ENCODE measurements around the gene DBF4B. TPM values are rescaled to one million over a fixed set of nuclear protein-coding genes. Genes with fewer than 3 reads are reported as not detected.

DBF4B gene
- total and polyA plus RNA-seq, 4 donors, result 0.88 to 12.1 (median 4.1) TPM

DNA sequence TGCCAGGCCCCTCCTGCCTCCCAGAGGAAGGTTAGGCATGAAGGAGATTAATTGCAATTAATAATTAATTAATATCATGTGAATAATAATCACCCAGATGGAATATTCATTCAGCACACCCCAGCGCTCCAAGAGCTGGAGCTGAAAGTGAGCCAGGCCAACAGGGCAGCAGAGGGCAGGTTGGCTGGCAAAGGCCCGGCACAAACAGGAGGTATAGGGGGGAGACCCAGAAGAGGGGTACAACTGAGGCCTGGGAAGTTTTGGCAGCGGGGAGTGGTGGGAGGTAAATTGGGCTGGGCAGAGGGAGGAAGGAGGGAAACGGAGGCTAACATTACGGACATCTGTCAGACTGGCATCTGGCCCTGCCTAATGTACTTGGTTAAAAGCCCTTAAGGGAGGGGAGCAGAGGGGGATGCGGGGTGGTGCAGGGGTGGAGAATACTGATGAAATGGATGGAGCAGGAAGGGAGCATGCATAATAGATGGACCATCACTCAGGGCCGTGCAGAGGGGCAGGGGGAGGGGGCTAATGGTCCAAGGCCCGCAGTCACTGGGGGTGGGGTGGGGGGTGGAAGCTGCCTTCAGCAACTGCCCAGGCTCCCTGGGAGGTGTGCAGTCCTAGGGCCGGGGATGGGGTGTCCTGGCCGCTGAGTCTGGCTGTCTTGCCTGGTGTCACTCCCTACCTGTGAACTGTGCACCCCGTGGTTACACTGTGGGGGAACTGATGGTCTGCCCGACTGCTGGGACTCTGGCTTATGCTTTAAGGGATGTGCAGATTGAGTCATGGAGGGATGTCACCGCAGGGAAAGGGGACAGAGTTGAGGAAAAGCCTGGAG is 52.2 kb downstream of the DBF4B start:
- 79 to 82% methylated on average over 12 to 13 of the region's 13 CpGs for WGBS, 2 donors
- ATAC-seq (ENCODE audit: low FRiP score) (no peak), DNase-seq (no peak)
- Histone ChIP-seq H3K27ac (ENCODE audit: low read depth in 1 of 2, low read length in 2 of 2) (no peak overlapping the region), H3K36me3 (ENCODE audit: control insufficient read depth in 1 of 2, insufficient read depth in 2 of 2, low read length in 1 of 2) (no peaks in the 10 kb centered on the region), H3K27me3 (ENCODE audit: control insufficient read depth in 1 of 2, insufficient read depth in 2 of 2, low read length in 1 of 2) (no peaks in the 10 kb centered on the region), H3K4me3 (ENCODE audit: low read length in 2 of 2) (no peak overlapping the region), H3K9me3 (ENCODE audit: control insufficient read depth, low read length) (no peaks in the 10 kb centered on the region), H3K4me1 (ENCODE audit: control insufficient read depth in 1 of 2, insufficient read depth in 2 of 2, low read length in 2 of 2) (no peaks in the 10 kb centered on the region)
- intact Hi-C loops (cut with DNase I), result no loop called here

GRCh38 chr17:44761932-44762810 is 53.7 kb downstream of the DBF4B start:
- 71 to 74% methylated on average over 17 of the region's 17 CpGs for WGBS, 2 donors
- no peaks in the 10 kb centered on the region for H3K4me1 ChIP-seq (ENCODE audit: control insufficient read depth in 1 of 2, insufficient read depth in 2 of 2, low read length in 2 of 2)
- no peaks in the 10 kb centered on the region for H3K36me3 ChIP-seq (ENCODE audit: control insufficient read depth in 1 of 2, insufficient read depth in 2 of 2, low read length in 1 of 2)
- H3K4me3 ChIP-seq (ENCODE audit: low read length in 2 of 2), result no peak overlapping the region
- H3K27ac ChIP-seq (ENCODE audit: low read depth in 1 of 2, low read length in 2 of 2), result no peak overlapping the region
- no peak for ATAC-seq (ENCODE audit: low FRiP score)
- no peaks in the 10 kb centered on the region for H3K27me3 ChIP-seq (ENCODE audit: control insufficient read depth in 1 of 2, insufficient read depth in 2 of 2, low read length in 1 of 2)
- intact Hi-C loops (cut with DNase I), result no loop called here
- no peak for DNase-seq
- H3K9me3 ChIP-seq (ENCODE audit: control insufficient read depth, low read length), result no peaks in the 10 kb centered on the region

DNA sequence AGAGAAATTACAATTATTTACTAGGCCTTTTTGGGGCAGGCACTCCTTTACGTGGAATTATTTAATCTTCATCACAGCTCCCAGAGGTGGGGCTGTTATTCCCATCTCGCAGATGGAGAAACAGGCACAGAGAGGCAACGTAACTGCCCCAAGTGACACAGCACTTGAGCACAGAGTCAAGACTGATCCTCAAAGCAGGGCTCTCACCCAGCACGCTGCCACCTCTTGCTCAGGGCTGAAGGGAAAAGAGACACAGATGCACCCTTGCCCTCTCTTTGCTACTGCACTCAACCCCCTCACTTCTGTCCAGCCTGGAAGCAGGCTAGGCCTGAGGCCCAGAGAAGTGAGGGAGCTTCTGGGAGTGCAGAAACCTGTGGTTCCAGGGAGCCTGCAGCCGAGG is 54.7 kb downstream of the DBF4B start:
- DNase-seq (no peak), ATAC-seq (ENCODE audit: low FRiP score) (no peak)
- Histone ChIP-seq H3K9me3 (ENCODE audit: control insufficient read depth, low read length) (no peaks in the 10 kb centered on the region), H3K4me1 (ENCODE audit: control insufficient read depth in 1 of 2, insufficient read depth in 2 of 2, low read length in 2 of 2) (no peaks in the 10 kb centered on the region), H3K4me3 (ENCODE audit: low read length in 2 of 2) (no peak overlapping the region), H3K27ac (ENCODE audit: low read depth in 1 of 2, low read length in 2 of 2) (no peak overlapping the region), H3K36me3 (ENCODE audit: control insufficient read depth in 1 of 2, insufficient read depth in 2 of 2, low read length in 1 of 2) (no peaks in the 10 kb centered on the region), H3K27me3 (ENCODE audit: control insufficient read depth in 1 of 2, insufficient read depth in 2 of 2, low read length in 1 of 2) (no peaks in the 10 kb centered on the region)
- intact Hi-C loops (cut with DNase I), result no loop called here
- 75 to 89% methylated on average over 5 of the region's 5 CpGs for WGBS, 2 donors

DNA sequence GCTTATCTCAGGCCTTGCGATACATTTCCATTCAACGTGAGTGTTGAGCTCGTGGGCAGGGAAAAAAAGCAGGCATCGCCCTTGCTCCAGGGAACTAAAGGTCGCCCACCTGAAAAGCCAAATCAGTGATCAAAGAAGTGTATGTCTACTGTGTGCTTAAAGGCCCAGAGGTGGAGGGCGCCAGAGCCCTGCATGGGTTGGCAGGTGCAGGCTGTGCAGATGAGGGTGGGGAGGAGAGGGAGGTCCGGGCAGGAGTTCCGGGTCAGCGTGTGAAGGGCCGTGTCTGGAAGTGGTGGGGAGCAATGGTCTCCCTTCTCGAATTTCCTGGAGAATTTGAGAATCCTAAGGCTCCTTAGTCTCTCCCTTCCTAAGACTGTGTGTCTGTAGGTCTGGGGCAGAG is 57.5 kb downstream of the DBF4B start:
- Histone ChIP-seq H3K4me3 (ENCODE audit: low read length in 2 of 2) (no peak overlapping the region), H3K36me3 (ENCODE audit: control insufficient read depth in 1 of 2, insufficient read depth in 2 of 2, low read length in 1 of 2) (no peaks in the 10 kb centered on the region), H3K27ac (ENCODE audit: low read depth in 1 of 2, low read length in 2 of 2) (no peak overlapping the region), H3K4me1 (ENCODE audit: control insufficient read depth in 1 of 2, insufficient read depth in 2 of 2, low read length in 2 of 2) (no peaks in the 10 kb centered on the region), H3K9me3 (ENCODE audit: control insufficient read depth, low read length) (no peaks in the 10 kb centered on the region), H3K27me3 (ENCODE audit: control insufficient read depth in 1 of 2, insufficient read depth in 2 of 2, low read length in 1 of 2) (no peaks in the 10 kb centered on the region)
- no peak for DNase-seq
- intact Hi-C loops (cut with DNase I), result no loop called here
- no peak for ATAC-seq (ENCODE audit: low FRiP score)
- 73 to 77% methylated on average over 11 of the region's 11 CpGs for WGBS, 2 donors

DNA sequence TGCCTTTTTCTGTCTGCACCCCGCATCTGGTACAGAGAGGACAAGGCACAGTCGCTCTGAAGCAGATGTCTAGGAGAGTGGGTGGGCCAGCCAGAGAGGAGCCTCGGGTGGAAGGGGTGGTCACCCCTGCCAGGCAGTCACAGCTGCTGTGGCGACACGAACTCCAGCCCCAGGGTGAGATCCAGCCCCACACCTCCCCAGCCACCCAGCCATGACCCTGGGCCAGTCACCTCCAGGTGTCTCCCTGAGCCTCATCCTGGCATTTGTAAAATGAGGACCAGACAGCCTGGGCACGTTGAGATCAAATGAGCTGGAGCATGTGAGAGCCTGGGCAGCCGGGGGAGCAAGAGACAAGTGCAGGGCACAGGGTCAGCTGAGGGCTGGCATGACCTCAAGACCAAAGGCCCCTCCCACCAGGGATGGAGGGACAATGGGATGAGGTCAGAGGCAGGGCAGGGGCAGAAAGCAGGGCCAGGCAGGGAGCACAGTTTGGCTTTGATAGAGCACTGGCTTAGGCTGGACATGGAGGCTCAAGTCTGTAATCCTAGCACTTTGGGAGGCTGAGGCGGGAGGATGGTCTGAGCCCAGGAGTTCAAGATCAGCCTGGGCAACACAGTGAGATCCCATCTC is 58.1 kb downstream of the DBF4B start:
- Histone ChIP-seq H3K9me3 (ENCODE audit: control insufficient read depth, low read length) (no peaks in the 10 kb centered on the region), H3K36me3 (ENCODE audit: control insufficient read depth in 1 of 2, insufficient read depth in 2 of 2, low read length in 1 of 2) (no peaks in the 10 kb centered on the region), H3K27ac (ENCODE audit: low read depth in 1 of 2, low read length in 2 of 2) (no peak overlapping the region), H3K4me1 (ENCODE audit: control insufficient read depth in 1 of 2, insufficient read depth in 2 of 2, low read length in 2 of 2) (no peaks in the 10 kb centered on the region), H3K4me3 (ENCODE audit: low read length in 2 of 2) (no peak overlapping the region), H3K27me3 (ENCODE audit: control insufficient read depth in 1 of 2, insufficient read depth in 2 of 2, low read length in 1 of 2) (no peaks in the 10 kb centered on the region)
- 53 to 58% methylated on average over 8 of the region's 8 CpGs for WGBS, 2 donors
- no peak for ATAC-seq (ENCODE audit: low FRiP score)
- intact Hi-C loops (cut with DNase I), result no loop called here
- no peak for DNase-seq

GRCh38 chr17:44767493-44767892 is 59.0 kb downstream of the DBF4B start:
- DNase-seq (no peak), ATAC-seq (ENCODE audit: low FRiP score) (no peak)
- H3K4me3 ChIP-seq (ENCODE audit: low read length in 2 of 2), result no peak overlapping the region
- H3K4me1 ChIP-seq (ENCODE audit: control insufficient read depth in 1 of 2, insufficient read depth in 2 of 2, low read length in 2 of 2), result no peaks in the 10 kb centered on the region
- WGBS, 2 donors, result 63% methylated on average over 4 of the region's 4 CpGs
- H3K9me3 ChIP-seq (ENCODE audit: control insufficient read depth, low read length), result no peaks in the 10 kb centered on the region
- intact Hi-C loops (cut with DNase I), result no loop called here
- H3K36me3 ChIP-seq (ENCODE audit: control insufficient read depth in 1 of 2, insufficient read depth in 2 of 2, low read length in 1 of 2), result no peaks in the 10 kb centered on the region
- no peaks in the 10 kb centered on the region for H3K27me3 ChIP-seq (ENCODE audit: control insufficient read depth in 1 of 2, insufficient read depth in 2 of 2, low read length in 1 of 2)
- H3K27ac ChIP-seq (ENCODE audit: low read depth in 1 of 2, low read length in 2 of 2), result no peak overlapping the region

DNA sequence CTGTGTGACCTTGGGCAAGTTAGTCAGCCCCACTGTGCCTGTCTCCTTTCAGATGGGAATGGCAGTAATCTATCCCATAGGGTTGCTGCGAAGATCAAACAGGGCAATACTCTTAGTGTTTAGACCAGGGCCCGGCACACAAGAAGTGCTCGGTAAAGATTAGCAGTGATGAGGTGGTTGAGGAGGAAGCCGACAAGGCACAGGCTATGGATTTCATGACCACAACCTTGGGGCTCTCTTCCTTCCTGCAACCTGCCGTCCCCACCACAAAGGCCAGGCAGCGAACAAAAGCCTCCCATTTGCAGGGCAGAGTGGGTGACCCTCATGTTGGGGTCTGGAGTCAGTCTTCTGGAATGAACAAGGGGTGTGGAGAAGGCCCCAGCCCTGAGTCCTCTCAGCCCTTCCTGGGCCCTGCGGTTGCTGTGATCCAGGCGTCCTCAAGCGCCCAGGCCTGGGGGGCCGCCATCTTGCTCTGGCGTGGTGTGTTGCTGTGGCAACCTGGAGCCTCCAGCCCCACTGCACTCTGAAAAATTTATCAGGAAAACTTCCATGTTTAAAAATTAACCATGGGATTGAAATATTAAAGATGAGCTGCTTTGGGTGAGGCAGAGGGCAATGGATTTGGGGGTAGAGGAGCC is 60.2 kb downstream of the DBF4B start:
- no peak overlapping the region for H3K4me3 ChIP-seq (ENCODE audit: low read length in 2 of 2)
- no peaks in the 10 kb centered on the region for H3K4me1 ChIP-seq (ENCODE audit: control insufficient read depth in 1 of 2, insufficient read depth in 2 of 2, low read length in 2 of 2)
- intact Hi-C loops (cut with DNase I), result no loop called here
- DNase-seq (no peak), ATAC-seq (ENCODE audit: low FRiP score) (no peak)
- no peaks in the 10 kb centered on the region for H3K9me3 ChIP-seq (ENCODE audit: control insufficient read depth, low read length)
- WGBS, 2 donors, result 90 to 94% methylated on average over 11 of the region's 11 CpGs
- no peaks in the 10 kb centered on the region for H3K36me3 ChIP-seq (ENCODE audit: control insufficient read depth in 1 of 2, insufficient read depth in 2 of 2, low read length in 1 of 2)
- no peak overlapping the region for H3K27ac ChIP-seq (ENCODE audit: low read depth in 1 of 2, low read length in 2 of 2)
- H3K27me3 ChIP-seq (ENCODE audit: control insufficient read depth in 1 of 2, insufficient read depth in 2 of 2, low read length in 1 of 2), result no peaks in the 10 kb centered on the region

DNA sequence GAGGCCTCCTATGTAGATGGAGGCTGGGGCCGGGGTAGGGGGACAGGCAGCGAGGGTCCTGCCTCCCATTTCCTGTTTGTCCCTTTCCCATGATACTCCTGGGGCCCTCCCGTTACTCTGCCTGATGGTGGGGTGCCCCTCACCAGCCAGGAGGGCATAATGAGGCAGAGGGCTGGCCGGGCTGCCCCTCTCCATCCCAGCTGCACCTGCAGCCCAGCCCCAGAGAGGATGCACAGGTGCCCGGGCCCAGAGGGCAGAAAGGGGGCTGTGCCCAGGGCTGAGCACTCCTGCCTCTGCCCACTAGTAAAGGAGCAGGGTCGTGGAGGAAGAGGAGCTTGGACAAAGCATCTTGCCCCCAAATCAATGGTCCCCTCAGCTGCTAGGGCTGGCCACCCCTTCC is 60.8 kb downstream of the DBF4B start:
- Histone ChIP-seq H3K27ac (ENCODE audit: low read depth in 1 of 2, low read length in 2 of 2) (no peak overlapping the region), H3K9me3 (ENCODE audit: control insufficient read depth, low read length) (no peaks in the 10 kb centered on the region), H3K36me3 (ENCODE audit: control insufficient read depth in 1 of 2, insufficient read depth in 2 of 2, low read length in 1 of 2) (no peaks in the 10 kb centered on the region), H3K27me3 (ENCODE audit: control insufficient read depth in 1 of 2, insufficient read depth in 2 of 2, low read length in 1 of 2) (no peaks in the 10 kb centered on the region), H3K4me3 (ENCODE audit: low read length in 2 of 2) (no peak overlapping the region), H3K4me1 (ENCODE audit: control insufficient read depth in 1 of 2, insufficient read depth in 2 of 2, low read length in 2 of 2) (no peaks in the 10 kb centered on the region)
- 70 to 71% methylated on average over 6 of the region's 6 CpGs for WGBS, 2 donors
- no peak for DNase-seq
- ATAC-seq (ENCODE audit: low FRiP score), result no peak
- intact Hi-C loops (cut with DNase I), result no loop called here

Measured in aorta (tissue), 5 donors.